Activated CD8-positive, alpha-beta memory T cell treated with anti-CD3 and anti-CD28 coated beads, Interleukin-2, amount 50 U/mL, for 48 hours (primary cell): ENCODE results near the gene IFI30.

Source experiments
- DNase-seq: peaks from one replicate; pipeline ENCODE4 v3.0.0-alpha.2; 2020

Gene IFI30

DNA sequence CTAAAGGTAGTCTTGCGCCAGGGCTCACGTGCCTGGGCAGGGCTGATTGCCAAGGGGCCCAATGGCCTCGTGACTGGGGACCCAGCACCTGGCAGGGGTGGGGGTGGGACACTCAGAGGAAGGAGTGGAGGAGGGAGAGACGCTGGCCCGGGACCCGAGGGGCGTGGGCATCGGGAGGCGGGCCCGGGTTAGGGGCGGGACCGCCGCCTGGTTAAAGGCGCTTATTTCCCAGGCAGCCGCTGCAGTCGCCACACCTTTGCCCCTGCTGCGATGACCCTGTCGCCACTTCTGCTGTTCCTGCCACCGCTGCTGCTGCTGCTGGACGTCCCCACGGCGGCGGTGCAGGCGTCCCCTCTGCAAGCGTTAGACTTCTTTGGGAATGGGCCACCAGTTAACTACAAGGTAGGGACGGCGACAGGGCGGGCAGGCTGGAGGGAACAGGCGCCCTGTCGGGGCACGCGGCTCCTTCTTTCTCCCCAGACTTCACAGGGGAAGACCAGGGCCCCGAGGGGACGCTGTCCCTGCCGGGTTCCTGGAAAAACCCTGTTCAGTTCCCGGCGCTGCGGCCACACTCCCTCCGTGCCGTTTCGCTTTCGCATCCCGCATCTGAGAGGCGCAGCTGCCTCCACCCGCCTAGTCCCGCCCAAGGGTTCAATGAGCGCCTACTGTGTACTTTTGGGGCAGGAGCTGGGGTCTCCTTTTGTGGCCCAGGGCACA is at the start of gene IFI30:
Gene IFI30, plus strand, starts transcription at position 242 of the 717 bp plus-strand sequence. Its CDS starts 29 bp downstream, at position 271.
- peak; percentile 83 for DNase-seq

DNA sequence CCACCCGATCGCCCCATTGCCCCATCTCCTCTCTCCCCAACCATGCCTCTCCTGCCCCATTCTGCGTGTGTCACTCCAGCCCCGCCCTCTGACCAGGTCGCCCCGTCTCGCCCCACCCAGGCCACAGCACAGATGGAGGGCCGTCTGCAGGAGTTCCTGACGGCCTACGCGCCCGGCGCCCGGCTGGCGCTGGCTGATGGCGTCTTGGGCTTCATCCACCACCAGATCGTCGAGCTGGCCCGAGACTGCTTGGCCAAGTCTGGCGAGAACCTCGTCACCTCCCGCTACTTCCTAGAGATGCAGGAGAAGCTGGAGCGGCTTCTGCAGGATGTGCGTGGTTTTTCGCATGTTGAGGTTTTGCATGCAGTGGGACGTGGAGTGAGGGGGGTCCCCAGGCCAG is 49.8 kb upstream of the IFI30 start:
- DNase-seq: no peak

DNA sequence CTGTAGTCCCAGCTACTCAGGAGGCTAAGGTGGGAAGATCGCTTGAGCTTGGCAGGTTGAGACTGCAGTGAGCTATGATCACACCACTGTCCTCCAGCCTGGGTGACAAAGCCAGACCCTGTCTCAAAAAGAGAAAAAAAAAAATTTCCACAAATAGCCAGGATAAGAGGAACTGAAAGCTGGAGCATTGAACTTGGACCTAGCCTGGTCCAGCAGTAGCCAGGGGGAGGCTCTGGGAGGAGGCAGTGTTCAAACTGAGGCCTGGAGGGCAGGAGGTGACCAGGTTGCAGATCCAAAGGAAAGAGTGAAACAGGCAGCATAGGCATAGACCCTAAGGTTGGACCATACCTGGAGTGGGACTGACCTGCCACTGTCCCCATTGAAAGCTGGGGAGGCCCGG is 47.5 kb upstream of the IFI30 start:
- no peak for DNase-seq

DNA sequence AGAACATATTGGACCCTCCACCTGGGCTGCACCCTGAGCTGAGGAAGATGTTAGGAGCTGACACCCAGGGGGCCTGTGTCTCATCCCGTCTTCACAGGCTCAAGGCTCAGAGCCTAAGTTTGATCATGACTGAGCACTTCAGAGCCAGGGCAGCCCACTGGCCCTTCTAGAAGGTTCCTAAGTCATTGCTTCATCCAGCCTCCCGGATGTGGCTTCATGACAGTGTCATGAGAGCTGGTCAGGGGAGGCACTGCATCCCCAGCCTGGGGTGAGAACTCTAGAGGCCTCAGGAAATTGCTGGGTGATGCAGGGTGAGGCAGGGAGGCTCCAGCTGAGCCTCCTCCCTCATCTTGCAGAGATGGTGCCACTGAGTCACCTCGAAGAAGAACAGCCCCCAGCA is 45.6 kb upstream of the IFI30 start:
- DNase-seq: no peak

DNA sequence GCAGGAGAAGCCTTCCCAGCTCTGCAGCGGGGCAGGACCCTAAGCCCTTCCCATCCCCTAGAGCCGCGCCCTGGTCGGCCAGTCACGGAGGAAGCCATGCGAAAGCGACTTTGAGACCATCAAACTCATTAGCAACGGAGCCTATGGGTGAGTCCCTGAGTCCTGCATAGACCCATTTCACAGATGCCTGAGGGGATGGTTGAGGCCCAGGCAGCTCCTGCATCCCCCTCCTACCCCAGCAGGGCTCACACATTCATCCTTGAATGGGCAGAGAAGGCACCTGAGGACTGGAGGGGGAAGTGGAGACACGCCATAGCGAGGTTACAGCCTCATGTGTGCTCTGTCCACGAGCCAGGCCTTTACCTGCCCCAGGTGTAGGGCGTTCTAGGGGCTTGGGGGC is 44.8 kb upstream of the IFI30 start:
- DNase-seq: no peak

DNA sequence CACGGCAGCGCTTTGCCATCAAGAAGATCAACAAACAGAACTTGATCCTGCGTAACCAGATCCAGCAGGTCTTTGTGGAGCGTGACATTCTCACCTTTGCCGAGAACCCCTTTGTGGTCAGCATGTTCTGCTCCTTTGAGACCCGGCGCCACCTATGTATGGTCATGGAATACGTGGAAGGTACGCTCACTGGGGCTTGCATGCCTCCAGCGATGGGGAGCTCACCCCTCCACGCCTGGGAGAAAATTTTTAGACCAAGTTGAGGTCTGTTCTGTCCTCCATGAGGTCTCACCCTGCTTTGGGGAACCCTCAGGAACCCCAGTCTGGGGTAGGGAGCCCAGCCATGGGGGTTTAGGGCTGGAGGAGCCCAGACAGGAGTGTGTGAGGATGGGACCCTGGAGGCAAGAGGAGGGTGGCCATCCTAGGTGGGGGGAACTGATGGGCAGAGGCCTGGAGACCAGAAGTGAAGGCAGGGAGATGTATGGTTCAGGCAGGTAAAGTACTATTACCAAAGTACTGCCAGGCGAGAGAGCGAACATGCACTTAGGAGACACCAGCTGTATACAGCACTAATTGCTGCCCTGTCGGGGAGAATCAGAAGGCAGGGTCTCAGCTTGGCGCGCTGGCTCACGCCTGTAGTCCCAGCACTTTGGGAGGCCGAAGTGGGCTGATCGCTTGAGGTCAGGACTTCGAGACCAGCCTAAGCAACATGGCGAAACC is 42.9 kb upstream of the IFI30 start:
- DNase-seq: no peak

DNA sequence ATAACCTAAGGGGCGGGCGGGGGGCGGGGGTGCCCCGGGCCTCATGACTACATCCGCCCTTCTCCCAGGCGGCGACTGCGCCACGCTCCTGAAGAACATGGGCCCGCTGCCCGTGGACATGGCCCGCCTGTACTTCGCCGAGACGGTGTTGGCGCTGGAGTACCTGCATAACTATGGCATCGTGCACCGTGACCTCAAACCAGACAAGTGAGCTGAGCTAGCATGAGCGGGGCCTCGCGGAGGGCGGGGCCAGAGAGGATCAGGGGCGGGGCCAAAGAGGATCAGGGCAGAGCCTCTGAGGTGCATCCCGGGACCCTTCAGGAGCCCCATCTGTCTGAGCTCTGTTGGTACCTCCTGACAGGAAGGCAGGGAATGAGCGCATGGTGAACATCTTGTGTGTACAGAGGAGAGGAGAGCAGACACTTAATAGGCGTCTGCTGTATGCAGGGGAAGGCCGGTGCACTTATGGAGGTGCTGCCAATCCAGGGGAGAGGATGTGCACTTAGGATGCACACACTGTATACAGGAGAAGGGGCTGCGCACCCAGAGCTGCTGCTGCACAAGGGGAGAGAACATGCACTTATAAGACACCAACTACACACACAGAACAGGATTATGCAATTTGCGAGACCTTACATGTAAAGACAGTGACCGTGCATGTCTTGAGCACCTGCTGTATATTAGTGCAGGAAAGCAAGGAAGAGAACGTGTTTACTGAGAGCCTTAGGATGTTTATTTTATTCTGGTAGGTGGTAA is 41.6 kb upstream of the IFI30 start:
- no peak for DNase-seq

DNA sequence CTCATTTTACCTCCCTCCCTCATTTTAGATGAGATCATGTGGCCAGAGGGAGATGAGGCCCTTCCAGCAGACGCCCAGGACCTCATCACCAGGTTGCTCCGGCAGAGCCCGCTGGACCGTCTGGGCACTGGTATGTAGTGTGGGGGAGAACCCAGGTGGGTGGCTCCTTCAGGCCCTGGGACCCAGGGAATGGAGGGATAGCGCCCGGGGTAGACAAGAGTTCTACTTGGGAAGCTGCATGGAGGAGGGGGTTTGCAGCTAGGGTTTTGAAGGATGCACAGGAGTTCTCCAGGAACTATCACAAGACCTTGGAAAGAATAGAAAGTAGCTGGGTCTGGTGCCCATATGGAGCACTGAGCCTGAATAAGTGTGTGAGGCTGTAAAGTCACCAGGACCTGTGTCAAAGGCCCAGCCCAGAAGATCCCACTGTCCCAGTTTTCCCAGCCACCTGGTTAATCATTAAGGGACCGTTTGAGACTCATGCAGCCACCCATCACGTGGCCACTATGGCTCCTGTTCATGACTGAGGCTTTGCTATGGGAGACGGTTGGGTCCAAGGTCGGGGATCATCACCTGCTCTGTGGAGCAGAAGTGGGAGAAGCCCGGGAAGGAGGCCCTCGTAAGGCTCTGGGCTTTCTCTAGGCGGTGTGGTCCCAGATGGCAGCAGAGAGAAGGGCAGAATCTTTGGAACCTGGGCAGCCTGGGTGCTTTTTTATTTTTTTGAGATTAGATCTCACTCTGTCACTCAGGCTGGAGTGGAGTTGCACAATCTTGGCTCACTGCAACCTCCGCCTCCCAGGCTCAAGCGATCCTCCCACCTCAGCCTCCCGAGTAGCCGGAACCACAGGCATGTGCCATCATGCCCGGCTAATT is 37.7 kb upstream of the IFI30 start:
- no peak for DNase-seq

DNA sequence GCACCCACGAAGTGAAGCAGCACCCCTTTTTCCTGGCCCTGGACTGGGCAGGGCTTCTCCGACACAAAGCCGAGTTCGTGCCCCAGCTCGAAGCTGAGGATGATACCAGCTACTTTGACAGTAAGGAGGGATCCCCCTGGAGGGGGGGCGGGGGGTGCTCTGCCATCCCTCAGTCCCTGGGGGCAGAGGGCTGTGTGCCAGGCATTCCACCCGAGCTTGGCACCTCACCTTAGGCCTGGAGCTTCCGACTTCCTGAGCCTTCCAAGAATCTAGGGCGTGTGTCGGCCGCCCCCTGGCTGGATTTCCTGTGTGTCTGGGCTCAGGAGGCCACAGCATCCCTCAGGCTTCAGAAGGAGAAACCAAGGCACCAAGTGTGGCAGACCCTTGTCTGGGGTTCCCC is 36.4 kb upstream of the IFI30 start:
- no peak for DNase-seq

DNA sequence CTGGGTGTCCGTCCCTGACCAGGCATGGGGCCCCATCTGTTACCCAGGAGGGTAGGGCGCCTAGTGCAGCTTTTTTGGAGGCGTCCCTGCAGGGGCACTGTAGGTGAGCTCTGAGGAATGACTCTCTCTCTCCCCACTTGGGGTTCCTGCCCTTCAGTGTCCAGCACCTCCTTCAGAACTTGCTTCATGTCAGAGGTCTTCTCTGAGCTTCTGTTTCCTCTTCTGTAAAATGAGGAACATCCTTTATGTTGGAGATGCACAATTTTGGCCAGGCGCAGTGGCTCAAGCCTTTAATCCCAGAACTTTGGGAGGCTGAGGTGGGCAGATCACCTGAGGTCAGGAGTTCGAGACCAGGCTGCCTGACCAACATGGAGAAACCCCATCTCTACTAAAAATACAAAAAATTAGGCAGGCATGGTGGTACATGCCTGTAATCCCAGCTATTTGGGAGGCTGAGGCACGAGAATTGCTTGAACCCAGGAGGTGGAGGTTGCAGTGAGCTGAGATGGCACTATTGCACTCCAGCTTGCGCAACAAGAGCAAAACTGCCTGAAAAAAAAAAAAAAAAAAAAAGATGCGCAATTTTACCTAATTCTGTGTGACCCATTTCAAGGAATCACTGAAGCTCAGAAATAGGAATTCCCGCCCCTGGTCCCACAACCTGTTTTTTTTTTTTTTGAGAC is 35.8 kb upstream of the IFI30 start:
- DNase-seq: no peak

DNA sequence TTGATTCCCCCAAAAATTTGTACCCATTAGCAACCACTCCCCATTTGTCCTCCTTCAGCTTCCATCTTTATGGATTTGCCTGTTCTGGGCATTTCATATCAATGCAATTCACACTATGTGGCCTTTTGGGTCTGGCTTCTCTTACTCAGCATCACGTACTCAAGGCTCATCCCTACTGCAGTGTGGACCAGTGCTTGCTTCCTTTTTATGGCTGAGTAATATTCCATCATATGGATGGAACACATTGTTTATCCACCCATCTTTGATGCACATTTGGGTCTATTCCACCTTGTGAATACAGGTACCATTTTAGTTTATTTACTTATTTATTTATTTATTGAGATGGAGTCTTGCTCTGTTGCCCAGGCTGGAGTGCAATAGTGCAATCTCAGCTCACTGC is 33.1 kb upstream of the IFI30 start:
- DNase-seq: no peak

DNA sequence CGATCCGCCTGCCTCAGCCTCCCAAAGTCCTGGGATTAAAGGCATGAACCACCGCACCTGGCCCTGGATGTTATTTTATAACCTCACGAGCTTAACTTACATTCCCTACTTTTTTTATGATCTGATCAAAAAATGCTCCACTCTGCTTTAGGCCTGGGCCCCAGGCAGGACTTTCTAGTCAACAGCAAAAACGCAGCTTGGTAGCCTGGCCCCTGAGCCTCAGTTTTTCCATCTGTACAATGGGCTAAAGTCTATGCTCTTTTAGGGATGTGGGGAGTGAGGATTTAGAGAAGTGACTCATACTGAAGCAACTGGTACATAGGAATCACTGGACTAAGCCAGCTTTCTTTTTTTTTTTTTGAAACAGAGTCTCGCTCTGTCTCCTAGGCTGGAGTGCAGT is 32.6 kb upstream of the IFI30 start:
- DNase-seq: no peak

DNA sequence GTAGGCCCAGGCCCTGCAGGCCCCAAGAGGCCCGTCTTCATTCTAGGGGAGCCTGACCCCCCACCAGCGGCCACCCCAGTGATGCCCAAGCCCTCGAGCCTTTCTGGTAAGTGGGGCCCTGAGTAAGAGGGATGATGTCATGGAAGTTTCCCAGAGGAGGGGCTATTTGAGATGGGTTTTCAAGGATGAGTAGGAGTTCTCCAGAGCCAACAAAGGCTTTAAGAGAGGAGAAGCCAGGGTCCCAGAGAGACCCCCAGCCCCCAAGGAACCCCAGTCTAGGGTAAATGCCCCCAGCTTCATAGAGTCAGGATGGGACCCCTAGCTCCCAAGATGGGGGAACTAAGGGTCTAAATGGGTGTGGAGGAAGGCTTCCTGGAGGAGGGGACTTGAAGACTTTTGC is 29.7 kb upstream of the IFI30 start:
- DNase-seq: no peak

DNA sequence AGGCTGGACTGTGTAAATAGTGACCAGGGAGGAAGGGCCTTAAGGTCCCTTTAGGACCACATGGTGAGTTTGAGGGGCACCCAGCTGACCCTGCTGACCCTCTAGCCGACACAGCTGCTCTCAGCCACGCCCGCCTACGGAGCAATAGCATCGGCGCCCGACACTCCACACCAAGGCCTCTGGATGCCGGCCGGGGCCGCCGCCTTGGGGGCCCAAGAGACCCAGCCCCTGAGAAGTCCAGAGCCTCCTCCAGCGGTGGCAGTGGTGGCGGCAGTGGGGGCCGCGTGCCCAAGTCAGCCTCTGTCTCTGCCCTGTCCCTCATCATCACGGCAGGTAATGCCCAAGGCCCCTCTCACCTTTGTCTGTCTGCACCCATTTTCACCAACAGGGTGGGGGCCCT is 29.3 kb upstream of the IFI30 start:
- DNase-seq: no peak

DNA sequence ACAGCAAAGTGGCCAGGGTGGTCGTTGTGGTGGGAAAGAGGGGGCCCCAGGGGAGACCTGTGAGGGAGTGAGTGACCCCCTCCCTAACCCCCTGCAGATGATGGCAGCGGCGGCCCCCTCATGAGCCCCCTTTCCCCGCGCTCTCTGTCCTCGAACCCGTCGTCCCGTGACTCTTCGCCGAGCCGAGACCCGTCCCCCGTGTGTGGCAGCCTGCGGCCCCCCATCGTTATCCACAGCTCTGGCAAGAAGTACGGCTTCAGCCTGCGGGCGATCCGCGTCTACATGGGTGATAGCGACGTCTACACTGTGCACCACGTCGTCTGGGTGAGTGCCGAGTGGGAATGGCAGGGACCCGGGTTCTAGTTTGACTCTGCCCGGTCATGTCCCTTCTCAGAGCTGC is 28.7 kb upstream of the IFI30 start:
- DNase-seq: no peak

DNA sequence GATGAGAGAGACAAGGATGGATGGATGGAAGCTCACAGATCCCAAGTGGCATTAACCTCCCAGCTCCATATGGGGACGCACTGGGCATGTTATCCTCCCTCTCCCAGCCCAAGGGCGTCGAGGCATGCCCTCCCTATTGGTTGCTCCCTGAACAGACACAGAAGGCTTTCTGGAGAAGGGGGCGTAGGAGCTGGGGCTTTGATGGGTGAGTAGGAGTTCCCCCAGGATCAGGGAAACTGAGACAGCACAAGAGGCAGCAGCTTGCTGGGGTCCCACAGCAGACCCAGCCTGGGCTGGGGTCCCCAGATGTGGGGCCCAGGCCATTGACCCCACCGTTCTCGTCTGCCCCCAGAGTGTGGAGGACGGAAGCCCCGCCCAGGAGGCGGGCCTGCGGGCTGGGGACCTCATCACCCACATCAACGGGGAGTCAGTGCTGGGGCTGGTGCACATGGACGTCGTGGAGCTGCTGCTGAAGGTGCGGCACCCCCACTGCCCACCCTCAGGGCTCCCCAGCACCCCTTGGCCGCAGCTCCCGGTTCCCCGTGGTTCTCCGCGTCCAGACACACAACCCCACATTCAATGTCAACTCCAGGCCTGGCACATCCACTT is 28.1 kb upstream of the IFI30 start:
- DNase-seq: no peak

DNA sequence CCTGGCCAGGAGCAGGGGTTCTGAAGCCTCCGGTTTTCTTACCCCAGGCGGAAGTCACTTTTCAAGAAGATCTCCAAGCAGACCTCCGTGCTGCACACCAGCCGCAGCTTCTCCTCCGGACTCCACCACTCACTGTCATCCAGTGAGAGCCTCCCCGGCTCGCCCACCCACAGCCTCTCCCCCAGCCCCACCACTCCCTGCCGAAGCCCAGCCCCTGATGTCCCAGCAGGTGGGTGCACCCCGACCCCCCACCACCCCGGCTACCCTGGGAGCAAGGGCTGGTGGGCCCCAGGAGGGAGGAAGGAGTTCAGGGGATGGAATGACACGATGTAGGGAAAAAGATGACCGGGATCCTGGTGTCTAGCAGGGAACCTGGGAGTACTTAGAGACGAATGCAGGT is 26.2 kb upstream of the IFI30 start:
- no peak for DNase-seq

DNA sequence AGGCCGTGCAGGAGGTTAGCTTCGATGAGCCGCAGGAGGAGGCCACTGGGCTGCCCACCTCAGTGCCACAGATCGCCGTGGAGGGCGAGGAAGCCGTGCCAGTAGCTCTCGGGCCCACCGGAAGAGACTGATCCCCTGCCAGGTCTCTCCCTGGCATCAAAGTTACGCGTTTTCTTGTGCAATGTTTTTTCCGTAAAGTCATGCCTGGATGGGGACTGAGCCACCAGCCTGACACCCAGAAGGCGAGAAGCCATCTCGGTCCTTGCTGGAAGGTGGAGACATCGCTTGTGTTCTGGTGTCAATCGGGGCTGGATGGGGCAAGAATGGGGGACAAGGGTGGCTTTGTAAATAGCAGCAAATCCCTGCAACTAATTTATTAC is 24.0 kb upstream of the IFI30 start:
- DNase-seq: no peak

DNA sequence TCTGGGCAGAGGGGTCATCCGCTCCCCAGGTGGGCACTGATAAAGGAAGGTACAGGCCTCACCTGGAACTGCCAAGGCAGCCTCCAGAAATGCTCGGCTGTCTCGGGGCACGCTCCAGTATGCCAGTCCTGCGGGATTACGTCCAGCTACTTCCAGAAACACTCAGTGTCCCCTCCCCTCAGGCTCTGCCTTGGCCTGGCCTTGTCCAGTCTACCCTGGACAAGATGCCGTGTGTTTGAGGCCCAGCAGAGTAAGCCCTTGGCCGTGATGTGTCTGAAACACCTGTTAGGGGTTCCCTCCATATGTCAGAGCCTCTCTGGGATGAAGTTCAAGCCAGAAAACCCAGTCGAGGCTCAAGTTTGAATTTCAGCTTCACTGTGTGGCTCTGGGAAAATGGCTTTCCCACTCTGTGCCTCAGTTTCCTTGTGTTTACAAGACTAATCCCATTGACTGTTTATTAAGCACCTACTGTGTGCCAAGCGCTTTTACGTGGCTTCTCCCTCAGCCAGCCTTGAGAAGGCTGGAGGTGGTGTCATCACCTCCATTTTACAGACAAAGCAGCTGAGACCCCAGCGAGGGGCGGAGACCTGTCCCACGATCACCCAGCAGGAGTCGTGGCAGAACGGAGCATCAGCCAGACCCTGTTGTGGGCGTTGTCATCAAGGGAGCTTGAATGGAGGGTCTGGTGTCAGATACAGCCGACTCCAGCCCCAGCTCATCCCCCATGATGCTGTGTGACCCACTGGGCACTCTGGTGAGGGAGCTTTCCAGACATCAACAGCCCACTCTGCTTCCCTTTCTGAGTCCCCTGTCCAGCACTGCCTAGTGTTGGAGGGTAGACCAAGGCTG is 22.6 kb upstream of the IFI30 start:
- DNase-seq: no peak

DNA sequence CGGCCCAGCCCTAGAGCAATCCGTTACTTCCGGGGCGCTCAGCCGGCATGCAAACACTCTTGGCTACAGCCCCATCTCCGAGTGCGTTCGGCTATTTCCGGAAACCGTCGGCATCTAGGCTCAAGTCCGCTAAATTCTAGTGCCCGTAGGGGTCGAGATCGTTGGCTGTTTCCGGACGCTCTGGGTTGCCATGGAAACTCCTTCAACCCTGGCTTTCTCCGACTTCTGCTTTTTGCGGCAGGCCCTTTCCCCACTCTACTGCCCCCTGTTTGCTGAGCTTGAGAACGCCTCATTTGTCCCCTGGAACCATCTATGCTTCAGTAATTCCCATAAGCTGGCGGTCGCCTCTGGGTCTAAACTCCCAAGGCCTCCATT is 21.2 kb upstream of the IFI30 start:
- DNase-seq: peak; percentile 99
